OCI-LY3 (cell line): Measurements from ENCODE around the gene NCEH1.

Experiments
- EZH2phosphoT487 ChIP-seq: fragments of 200-600 bp; shearing (Covaris generic); IDR thresholded peaks from 2 replicates; pipeline ENCODE4 v1.6.1; 2018; ENCODE audit warnings: antibody characterized with exemption, mixed run types, low read depth
- TF ChIP-seq, protein P1 (sequence below): fragments of 200-600, 300-600 bp; sonication (generic); IDR thresholded peaks from 2 replicates; pipeline ENCODE4 v1.5.1; 2014; ENCODE audit warnings: antibody characterized with exemption, low read length, low read depth

DNA sequence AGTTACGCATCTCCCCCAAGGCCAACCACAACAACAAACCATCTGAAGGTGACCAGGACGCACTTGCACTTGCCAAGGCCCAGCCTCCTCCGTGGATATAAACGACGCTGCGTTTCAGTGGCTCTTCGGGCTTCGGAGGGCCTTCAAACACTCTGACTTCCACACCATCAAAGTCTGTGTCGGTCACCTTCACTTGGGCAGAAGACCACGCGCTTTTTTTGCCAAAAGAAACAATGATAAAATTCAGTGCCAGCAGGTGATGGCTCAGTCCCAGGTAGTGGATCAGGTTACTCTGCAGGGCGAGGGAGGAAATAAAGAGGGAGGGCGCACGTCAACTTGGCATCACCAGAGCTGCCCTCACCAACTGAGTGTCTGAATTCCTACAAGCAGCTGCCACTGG lies 63.0 kb downstream of the NCEH1 start:
- TF ChIP-seq, protein P1, sequence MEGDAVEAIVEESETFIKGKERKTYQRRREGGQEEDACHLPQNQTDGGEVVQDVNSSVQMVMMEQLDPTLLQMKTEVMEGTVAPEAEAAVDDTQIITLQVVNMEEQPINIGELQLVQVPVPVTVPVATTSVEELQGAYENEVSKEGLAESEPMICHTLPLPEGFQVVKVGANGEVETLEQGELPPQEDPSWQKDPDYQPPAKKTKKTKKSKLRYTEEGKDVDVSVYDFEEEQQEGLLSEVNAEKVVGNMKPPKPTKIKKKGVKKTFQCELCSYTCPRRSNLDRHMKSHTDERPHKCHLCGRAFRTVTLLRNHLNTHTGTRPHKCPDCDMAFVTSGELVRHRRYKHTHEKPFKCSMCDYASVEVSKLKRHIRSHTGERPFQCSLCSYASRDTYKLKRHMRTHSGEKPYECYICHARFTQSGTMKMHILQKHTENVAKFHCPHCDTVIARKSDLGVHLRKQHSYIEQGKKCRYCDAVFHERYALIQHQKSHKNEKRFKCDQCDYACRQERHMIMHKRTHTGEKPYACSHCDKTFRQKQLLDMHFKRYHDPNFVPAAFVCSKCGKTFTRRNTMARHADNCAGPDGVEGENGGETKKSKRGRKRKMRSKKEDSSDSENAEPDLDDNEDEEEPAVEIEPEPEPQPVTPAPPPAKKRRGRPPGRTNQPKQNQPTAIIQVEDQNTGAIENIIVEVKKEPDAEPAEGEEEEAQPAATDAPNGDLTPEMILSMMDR: no peak
- TF ChIP-seq EZH2phosphoT487: no peak
